GM20431 (cell line): ENCODE data around the gene ITGB3.

Source experiments
- in situ Hi-C: fragments of 300-500 bp; cut with MseI, MboI; formaldehyde crosslinking; loops from one replicate; pipeline ENCODE4 v1.15.0; 2020; ENCODE audit warnings: low sequenced_read_pairs; ENCODE audit not compliant: unreplicated experiment

ITGB3 gene

GRCh38 chr17:47318197-47318918, 64.7 kb downstream of the ITGB3 start:
- in situ Hi-C loops = no loop called here

- in situ Hi-C loops = no loop called here
These were observed 67.4 kb downstream of the ITGB3 start for GRCh38 chr17:47320879-47321502.

DNA sequence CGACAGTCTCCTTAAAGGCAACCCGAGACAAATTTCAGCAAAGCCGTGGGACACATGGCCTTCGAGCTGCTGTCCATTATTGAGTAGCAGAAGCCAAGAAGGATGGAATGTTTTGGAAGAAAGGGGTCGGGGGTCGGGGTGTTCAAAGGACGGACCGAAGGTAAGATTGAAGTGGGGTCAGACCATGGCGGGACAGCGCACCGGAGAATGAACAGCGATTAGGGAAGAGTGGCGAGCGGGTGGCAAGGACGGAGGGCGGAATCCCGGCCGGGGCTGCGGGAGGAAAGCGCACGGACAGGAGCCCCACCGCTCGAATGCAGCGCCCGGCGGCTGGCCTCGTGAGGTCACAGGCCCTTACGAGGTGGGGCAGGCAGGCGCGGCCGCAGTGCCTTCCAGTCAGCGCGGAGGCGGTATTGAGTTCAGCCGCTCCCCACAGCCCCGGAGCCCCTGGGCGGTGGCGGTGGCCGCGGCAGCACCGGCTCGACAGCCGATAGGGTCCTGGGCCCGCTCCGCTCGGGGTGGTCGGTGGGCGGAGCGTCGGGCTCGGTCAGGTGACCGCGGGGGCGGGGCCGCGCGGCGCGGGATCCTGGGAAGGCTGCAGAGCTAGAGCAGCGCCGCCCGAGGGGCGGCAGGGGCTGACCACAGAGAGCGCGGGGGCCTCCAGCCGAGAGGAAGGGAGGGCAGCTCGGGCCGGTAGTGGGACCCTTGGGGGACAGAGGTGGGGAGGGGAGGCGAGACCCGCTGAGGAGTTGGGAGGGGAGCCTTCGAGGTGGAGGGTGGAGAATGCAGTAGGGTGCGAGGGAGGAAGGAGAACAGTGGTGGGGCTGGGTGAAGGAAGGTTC, 70.0 kb downstream of the ITGB3 start, which contains the start of gene EFCAB13:
Gene EFCAB13 (plus strand): TSS at position 574 of the 842 bp plus-strand sequence. CDS start 4,399 bp downstream, outside the sequence.
- in situ Hi-C loops = no loop called here

- in situ Hi-C loops = no loop called here
These were observed 70.8 kb downstream of the ITGB3 start for GRCh38 chr17:47324224-47325020.

DNA sequence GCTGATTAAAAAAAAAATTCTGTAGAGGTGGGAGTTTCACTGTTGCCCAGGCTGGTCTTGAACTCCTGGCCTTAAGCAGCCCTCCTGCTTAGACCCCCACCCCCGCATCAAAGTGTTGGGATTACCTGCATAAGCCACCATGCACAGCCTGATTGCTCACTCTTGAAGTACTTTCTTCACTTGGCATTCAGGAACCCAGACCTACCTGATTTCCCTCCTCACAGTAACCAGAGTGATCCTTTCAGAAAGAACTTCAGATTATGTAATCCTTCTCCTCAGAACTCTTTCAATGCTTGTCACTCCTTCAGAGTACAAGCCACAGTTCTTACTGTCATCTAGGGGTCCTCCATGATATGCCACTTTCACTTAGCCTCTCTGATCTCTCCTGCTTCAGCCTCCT, 71.5 kb downstream of the ITGB3 start:
- in situ Hi-C loops = no loop called here

GRCh38 chr17:47330548-47330947, 76.9 kb downstream of the ITGB3 start:
- in situ Hi-C loops = no loop called here

GRCh38 chr17:47332287-47332686, 78.7 kb downstream of the ITGB3 start:
- in situ Hi-C loops = no loop called here

- in situ Hi-C loops = no loop called here
These were observed 81.7 kb downstream of the ITGB3 start for GRCh38 chr17:47335101-47335936.

GRCh38 chr17:47338026-47338425, 84.4 kb downstream of the ITGB3 start:
- in situ Hi-C loops = no loop called here

DNA sequence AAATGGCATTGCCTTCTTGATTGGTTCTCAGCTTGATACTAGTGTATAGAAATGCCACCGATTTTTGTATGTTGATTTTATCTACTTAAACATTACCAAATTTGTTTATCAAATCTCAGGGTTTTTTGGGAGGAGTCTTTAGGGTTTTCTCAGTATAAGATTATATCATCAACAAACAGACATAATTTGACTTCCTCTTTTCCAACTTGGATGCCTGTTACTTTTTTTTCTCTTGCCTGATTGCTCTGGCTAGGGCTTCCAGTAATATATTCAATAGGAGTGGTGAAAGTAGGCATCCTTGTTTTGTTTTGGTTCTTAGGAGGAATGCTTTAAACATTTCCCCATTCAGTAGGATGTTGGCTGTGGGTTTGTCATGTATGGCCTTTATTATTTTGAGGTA, 99.2 kb downstream of the ITGB3 start:
- in situ Hi-C loops = no loop called here

DNA sequence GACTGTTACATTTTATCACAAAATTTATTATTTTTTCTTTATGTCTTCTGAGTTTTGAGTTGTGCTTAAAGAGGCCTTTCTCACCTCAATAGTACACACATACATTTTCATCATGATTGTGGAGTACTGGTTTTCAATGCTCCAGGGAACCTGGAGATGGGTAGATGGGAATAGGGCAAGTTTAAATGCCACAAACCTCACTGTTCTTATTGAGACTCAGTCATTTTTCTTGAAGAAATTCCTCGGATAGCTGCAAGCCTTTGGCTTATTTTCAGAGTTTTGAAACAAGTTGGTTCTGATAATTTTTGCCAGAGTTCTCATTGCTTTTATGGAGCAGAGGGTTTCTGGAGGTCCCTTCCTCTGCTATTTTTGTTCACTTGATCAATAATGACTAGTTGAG, 105.0 kb downstream of the ITGB3 start:
- in situ Hi-C loops = no loop called here
